ENCODE measurements around the gene HOXA1.

Gene HOXA1

DNA sequence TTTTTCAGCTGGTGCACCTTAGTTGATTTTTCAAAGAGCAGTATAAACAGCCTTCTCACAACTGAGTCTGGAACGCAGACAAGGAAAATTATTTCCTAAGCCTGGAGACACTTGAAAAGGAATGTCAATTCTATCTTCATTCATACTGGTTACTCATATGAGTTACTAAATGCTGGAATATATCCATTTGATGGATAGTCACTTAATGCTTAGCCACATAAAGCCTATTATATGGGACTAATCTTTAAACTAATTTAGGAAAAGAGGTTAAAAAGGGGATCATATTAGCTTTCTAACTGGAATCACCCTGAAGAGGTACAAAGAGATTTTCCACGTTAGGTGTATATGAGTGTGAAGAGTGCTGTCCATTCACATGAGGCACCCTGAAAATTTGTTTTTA is 36.4 kb upstream of the HOXA1 start:
- in situ Hi-C loops (cut with MboI; ENCODE audit: low sequenced_read_pairs): no loop called here

GRCh38 chr7:27131390-27131819 is 35.6 kb upstream of the HOXA1 start:
- in situ Hi-C loops (cut with MboI; ENCODE audit: low sequenced_read_pairs): no loop called here

- in situ Hi-C loops (cut with MboI; ENCODE audit: low sequenced_read_pairs): no loop called here
Measured at GRCh38 chr7:27130540-27131389, 35.0 kb upstream of the HOXA1 start, which contains the start of gene HOXA4. Gene HOXA4, minus strand, starts transcription at chr7:27130757. Its CDS starts 24 bp downstream, at chr7:27130733.

- in situ Hi-C loops (cut with MboI; ENCODE audit: low sequenced_read_pairs): no loop called here
Measured at GRCh38 chr7:27129729-27130539, 34.1 kb upstream of the HOXA1 start.

DNA sequence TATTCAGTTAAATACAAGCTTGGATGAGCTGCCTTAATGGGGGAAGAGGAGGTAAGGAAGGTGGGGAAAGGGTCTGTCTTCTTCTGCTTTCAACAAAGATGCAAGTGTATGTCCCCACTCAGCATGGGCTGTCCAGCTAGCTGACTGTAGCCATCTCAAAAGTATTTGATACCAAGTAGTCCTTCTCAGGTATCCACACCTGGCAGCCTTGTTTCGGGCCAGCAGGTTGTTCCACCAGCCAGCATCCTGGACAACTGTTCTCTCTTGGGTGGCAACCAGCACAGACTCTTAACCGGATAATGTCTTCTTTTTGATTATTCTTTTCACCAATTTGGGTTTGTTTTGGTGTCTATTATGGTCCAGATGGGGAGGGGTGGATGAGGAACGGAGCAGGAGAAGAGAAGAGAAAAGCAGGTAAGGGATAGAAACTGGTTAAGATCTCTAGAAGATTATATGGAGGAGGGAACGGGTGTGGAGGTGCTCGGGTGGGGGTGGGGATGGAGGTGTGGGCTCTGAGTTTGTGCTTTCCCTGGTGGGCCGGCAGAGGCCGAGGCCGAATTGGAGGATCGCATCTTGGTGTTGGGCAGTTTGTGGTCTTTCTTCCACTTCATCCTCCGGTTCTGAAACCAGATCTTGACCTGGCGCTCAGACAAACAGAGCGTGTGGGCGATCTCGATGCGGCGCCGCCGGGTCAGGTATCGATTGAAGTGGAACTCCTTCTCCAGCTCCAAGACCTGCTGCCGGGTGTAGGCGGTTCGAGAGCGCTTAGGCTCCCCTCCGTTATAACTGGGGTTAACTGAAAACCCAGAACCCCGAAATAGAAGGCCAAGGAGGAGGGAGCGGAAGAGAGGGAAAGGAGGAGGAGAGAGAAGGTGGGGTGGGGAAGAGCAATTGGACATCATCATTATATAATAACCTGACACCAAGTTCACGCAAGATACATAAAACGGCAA is 33.3 kb upstream of the HOXA1 start:
- in situ Hi-C loops (cut with MboI; ENCODE audit: low sequenced_read_pairs): no loop called here

- in situ Hi-C loops (cut with MboI; ENCODE audit: low sequenced_read_pairs): no loop called here
Measured at GRCh38 chr7:27128034-27128433, 32.2 kb upstream of the HOXA1 start.

DNA sequence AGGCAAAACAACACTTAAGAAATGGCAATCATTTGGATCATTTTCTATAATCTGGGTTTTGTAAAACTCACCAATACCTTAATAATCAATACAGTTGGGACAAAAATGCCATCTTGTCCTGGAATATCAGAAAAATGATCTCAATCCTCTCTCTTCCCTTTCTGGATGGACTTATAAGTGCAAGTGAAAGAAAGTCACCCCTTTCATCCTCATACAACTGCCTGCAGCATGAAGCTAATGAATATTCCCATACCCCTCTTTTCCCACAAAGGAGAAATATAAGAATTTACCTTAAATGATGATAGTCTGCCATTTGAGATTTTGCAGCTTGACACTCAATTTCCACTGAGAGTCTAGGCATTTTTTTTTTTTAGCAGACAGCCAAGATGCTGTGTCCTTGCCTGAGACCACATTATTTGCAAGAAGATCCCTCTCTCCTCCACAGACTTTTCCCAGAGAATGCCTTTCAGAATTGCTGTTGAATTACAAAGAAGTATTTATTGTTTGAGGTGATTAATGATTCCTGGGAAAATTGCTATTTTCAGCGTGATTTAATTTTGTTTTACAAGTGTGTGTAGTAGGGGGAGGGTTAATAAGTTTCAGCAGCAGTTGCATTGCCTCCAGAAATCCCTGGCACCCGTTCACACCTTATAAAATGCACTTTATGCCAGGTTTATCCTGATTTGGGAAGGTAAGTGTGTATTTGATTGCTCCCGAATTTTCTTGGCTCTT is 31.0 kb upstream of the HOXA1 start:
- in situ Hi-C loops (cut with MboI; ENCODE audit: low sequenced_read_pairs): no loop called here

GRCh38 chr7:27125986-27126394 is 30.2 kb upstream of the HOXA1 start:
- in situ Hi-C loops (cut with MboI; ENCODE audit: low sequenced_read_pairs): no loop called here

- in situ Hi-C loops (cut with MboI; ENCODE audit: low sequenced_read_pairs): no loop called here
Measured at GRCh38 chr7:27124902-27125689, 29.3 kb upstream of the HOXA1 start.

- in situ Hi-C loops (cut with MboI; ENCODE audit: low sequenced_read_pairs): no loop called here
Measured at GRCh38 chr7:27124096-27124901, 28.5 kb upstream of the HOXA1 start.

DNA sequence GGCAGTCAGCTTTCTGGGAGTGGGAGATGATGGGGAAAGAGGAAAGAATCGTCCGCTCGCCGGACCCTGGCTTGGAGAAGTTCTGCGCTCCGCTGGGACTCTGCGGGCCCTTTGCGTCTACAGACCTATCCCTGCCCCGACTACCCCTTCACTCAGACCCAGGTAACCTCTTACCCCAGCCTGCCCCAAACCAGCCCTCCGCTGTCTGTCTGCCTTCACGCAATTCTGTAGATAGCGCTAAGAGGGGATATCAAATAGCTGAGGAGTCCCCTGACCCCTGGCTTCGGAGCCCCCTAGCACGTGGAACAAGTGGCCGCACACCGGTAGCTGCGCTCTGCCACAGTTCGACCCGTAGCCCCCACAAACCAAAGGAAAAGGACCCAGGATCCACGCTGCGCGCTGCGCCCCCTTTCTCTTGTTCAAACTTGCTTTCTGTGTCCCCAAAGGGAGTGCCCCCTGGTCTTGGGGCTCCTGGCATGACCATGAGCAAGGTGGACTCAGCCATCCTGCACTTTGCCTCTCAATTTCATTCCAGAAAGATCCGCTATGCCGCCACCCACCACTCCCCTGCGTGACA is 27.8 kb upstream of the HOXA1 start:
- in situ Hi-C loops (cut with MboI; ENCODE audit: low sequenced_read_pairs): no loop called here

- in situ Hi-C loops (cut with MboI; ENCODE audit: low sequenced_read_pairs): no loop called here
Measured at GRCh38 chr7:27123007-27123476, 27.2 kb upstream of the HOXA1 start.

DNA sequence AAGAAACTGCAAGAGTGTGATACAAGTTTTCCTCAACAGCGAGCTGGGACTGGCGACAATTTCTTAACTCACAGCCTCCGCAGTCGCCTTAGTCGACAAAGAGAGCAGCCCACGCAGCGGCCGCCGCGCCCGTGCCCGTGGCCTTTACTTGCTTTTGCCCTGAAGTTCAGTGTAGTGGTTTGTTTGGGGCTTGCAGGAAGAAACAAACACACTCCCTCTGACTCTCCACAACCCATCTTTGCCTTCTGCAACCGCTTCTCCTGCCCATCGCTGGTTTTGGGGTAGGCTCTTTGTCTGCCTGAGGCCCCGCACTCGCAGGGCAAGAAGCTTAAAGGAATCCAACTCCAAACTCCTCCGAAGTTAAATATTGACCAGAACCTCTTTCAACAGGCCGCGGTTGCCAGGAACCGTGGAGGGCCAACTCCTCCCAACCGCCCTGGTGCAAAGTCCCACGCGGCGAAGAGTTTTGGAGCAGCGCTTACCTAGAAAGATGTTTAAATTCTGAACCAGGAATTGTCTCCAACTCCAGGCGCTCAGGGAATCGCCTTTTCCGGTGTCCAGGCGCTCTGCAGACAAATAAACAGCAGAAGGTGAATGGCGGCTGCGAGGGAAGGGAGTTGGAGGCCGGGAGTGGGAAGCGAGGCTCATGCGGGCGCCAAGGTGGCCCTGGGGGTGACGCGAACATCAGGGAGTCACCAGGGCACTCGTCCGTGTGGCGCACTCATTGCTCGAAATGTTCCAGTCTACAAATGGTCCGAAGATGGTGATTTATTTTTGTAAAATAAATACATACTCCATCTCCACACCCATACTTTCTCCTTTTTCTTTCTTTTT is 26.5 kb upstream of the HOXA1 start:
- in situ Hi-C loops (cut with MboI; ENCODE audit: low sequenced_read_pairs): no loop called here

DNA sequence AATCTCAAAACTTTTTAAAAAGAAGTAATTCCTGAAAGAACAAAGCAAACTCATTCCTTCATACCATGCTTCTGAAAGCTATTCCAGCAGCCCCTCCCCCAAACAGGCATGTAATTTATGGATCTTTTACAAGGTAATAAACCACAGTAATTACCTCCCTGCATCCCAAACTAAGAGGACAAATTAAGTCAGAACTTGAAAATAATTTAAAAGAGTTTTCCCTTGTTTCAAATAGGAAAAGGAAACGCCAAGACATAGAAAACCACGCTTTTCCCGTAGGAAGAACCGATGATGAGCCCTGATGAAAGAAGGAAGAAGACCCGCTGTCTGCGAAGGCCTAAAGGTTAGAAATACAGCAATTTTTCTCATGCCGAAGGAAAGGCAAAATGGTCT is 25.9 kb upstream of the HOXA1 start:
- in situ Hi-C loops (cut with MboI; ENCODE audit: low sequenced_read_pairs): no loop called here

DNA sequence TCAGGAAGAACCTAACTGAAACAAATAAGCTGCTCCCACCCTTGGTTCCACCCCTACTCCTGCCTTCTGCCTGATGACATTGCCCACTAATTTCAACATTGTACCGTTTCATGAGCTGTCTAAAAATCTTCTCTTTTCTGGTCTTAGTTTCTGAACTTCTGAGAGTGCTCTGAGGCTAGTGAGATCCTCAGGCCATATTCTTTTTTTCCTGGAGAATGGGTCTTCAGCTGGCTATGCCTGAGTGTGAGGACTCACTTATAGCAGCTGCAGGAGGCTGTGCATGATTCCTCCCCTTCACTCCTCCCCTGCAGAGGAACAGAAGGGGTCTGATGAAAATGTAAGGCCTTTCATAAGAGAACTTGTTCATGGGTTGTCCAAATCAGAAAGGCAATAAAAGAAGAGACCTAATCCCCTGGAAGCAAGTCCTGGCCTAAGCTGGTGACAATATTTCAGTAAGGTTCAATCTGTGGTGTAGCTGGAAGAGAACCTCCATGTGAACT is 23.7 kb upstream of the HOXA1 start:
- in situ Hi-C loops (cut with MboI; ENCODE audit: low sequenced_read_pairs): no loop called here

- in situ Hi-C loops (cut with MboI; ENCODE audit: low sequenced_read_pairs): no loop called here
Measured at GRCh38 chr7:27118580-27118979, 22.8 kb upstream of the HOXA1 start.

DNA sequence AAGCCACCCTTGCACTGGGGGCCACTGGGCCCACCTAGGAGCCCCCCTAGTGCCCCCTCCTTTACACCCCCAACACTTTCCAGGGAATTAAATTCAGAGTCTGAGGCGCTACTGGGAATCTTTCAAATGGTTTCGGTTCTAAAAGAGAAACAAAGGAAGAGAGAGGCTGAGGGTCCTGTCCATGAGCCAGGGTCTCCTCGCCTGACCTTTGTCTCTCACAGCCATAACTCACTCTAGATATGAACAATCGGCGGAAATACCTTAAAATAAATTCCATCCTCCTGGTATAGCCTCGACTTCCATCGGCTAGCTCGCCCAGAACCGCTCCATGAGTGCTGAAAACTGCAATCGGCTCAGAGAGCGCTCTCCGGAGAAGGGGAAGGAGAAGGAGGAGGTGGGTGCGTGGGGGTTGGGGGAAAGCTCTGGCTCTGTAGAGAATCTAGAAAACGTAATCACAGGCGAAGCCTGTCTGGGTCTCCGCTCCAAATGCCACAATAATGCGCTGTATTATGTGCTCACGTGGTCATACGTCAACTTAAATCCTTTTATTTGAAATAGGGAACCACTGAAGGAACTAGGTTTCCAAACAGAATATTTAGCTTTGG is 22.2 kb upstream of the HOXA1 start:
- in situ Hi-C loops (cut with MboI; ENCODE audit: low sequenced_read_pairs): no loop called here

Data from HL-60/S4 treated with retinoic acid at 250 ng/mL for 4 days and 3 days (cell line).